ENCODE results near the gene TEX36. TPM values are rescaled to one million over a fixed set of nuclear protein-coding genes. Genes with fewer than 3 reads are reported as not detected.

TEX36 gene
- total RNA-seq, 1 experiment from 2014 or later, result not detected

DNA sequence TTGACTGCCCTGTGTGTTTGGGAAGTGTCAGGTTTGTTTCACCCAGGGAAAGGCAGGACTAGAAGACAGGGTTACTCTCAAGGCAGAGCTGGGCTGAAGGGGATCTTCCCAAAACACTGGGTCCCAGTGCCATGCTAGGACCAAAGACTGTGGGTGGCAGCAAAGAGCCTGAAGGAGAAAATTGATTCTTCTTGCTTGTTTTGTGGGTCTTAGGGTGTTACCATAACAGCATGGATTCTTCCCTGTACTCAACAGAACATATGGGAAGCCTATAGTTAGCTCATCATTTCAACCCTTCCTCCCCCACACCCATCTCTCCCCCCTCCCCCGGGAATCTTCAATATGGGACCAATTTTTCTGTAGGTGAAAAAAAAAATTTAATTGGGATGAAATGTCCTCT, 42.3 kb downstream of the TEX36 start:
- no peaks in the 10 kb centered on the region for H3K4me1 ChIP-seq (ENCODE audit: control insufficient read depth, insufficient read depth, low read length)
- no peak overlapping the region for H3K27ac ChIP-seq (ENCODE audit: low read length)
- ChIA-PET CTCF (no interaction called here), POLR2A (no interaction called here)
- ATAC-seq, result no peak
- no peaks in the 10 kb centered on the region for H3K9me3 ChIP-seq (ENCODE audit: control insufficient read depth, insufficient read depth, low read depth, low read length)
- intact Hi-C loops (cut with micrococcal nuclease; ENCODE audit: unreplicated experiment) (no loop called here), in situ Hi-C loops (cut with HindIII; ENCODE audit: low pct_unique_long_range_greater_than_20kb, low sequenced_read_pairs) (no loop called here)
- no peak for DNase-seq (ENCODE audit: low read depth, low spot score)
- BruUV-seq (replicated peaks), result no TSS peak
- H3K4me3 ChIP-seq (ENCODE audit: low read depth in 2 of 2, low read length in 2 of 2), result no peak overlapping the region
- no peaks in the 10 kb centered on the region for H3K36me3 ChIP-seq (ENCODE audit: control insufficient read depth, insufficient read depth, low read length)
- peaks cover 7% of the 10 kb centered on the region; the same call in 1 of the 2 replicates for H3K27me3 ChIP-seq (ENCODE audit: control insufficient read depth, insufficient read depth, low read length)
- TF ChIP-seq TCF7L2 (IDR thresholded peaks at IDR 0.05; ENCODE audit: low read depth, low read length), result no peak
- no peak for TF ChIP-seq POLR2AphosphoS5 (IDR thresholded peaks at IDR 0.05; ENCODE audit: low read depth, low read length)
- TF ChIP-seq, protein P1, sequence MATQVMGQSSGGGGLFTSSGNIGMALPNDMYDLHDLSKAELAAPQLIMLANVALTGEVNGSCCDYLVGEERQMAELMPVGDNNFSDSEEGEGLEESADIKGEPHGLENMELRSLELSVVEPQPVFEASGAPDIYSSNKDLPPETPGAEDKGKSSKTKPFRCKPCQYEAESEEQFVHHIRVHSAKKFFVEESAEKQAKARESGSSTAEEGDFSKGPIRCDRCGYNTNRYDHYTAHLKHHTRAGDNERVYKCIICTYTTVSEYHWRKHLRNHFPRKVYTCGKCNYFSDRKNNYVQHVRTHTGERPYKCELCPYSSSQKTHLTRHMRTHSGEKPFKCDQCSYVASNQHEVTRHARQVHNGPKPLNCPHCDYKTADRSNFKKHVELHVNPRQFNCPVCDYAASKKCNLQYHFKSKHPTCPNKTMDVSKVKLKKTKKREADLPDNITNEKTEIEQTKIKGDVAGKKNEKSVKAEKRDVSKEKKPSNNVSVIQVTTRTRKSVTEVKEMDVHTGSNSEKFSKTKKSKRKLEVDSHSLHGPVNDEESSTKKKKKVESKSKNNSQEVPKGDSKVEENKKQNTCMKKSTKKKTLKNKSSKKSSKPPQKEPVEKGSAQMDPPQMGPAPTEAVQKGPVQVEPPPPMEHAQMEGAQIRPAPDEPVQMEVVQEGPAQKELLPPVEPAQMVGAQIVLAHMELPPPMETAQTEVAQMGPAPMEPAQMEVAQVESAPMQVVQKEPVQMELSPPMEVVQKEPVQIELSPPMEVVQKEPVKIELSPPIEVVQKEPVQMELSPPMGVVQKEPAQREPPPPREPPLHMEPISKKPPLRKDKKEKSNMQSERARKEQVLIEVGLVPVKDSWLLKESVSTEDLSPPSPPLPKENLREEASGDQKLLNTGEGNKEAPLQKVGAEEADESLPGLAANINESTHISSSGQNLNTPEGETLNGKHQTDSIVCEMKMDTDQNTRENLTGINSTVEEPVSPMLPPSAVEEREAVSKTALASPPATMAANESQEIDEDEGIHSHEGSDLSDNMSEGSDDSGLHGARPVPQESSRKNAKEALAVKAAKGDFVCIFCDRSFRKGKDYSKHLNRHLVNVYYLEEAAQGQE (IDR thresholded peaks at IDR 0.05; ENCODE audit: insufficient read depth in 1 of 2, low read depth in 2 of 2, low read length in 1 of 2), result no peak
- TF ChIP-seq SIN3A (IDR thresholded peaks at IDR 0.05; ENCODE audit: borderline replicate concordance, insufficient read depth, low read depth, low read length), result no peak
- TF ChIP-seq, protein P2, sequence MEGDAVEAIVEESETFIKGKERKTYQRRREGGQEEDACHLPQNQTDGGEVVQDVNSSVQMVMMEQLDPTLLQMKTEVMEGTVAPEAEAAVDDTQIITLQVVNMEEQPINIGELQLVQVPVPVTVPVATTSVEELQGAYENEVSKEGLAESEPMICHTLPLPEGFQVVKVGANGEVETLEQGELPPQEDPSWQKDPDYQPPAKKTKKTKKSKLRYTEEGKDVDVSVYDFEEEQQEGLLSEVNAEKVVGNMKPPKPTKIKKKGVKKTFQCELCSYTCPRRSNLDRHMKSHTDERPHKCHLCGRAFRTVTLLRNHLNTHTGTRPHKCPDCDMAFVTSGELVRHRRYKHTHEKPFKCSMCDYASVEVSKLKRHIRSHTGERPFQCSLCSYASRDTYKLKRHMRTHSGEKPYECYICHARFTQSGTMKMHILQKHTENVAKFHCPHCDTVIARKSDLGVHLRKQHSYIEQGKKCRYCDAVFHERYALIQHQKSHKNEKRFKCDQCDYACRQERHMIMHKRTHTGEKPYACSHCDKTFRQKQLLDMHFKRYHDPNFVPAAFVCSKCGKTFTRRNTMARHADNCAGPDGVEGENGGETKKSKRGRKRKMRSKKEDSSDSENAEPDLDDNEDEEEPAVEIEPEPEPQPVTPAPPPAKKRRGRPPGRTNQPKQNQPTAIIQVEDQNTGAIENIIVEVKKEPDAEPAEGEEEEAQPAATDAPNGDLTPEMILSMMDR (IDR thresholded peaks at IDR 0.05), result no peak

DNA sequence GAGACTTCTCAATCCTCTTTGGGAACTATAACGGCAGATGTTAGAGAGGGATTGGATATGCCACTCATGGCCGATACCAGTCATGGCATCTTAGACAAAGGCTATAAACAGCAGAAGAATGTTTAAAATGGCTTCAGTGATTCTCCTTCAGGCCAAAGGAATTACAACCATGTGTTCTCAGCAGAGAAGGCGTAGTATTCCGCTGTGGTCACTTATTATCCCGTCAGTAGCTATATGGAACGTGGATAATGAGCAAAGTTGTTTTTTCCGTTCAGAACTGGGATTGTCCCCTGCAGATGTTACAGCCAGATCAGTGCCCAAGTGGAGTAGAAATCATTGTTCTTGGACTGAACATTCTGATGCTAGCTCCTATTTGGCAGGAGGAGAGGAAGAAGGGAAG, 43.1 kb downstream of the TEX36 start:
- DNase-seq (ENCODE audit: low read depth, low spot score) (no peak), ATAC-seq (no peak)
- Histone ChIP-seq H3K9me3 (ENCODE audit: control insufficient read depth, insufficient read depth, low read depth, low read length) (no peaks in the 10 kb centered on the region), H3K4me1 (ENCODE audit: control insufficient read depth, insufficient read depth, low read length) (no peaks in the 10 kb centered on the region), H3K36me3 (ENCODE audit: control insufficient read depth, insufficient read depth, low read length) (no peaks in the 10 kb centered on the region), H3K27ac (ENCODE audit: low read length) (no peak overlapping the region), H3K27me3 (ENCODE audit: control insufficient read depth, insufficient read depth, low read length) (peaks cover 7% of the 10 kb centered on the region; the same call in 1 of the 2 replicates), H3K4me3 (ENCODE audit: low read depth in 2 of 2, low read length in 2 of 2) (no peak overlapping the region)
- CTCF ChIA-PET, result no interaction called here
- no TSS peak for BruUV-seq (replicated peaks)
- POLR2A ChIA-PET, result no interaction called here
- intact Hi-C loops (cut with micrococcal nuclease; ENCODE audit: unreplicated experiment), result no loop called here
- in situ Hi-C loops (cut with HindIII; ENCODE audit: low pct_unique_long_range_greater_than_20kb, low sequenced_read_pairs), result no loop called here
- no peak for TF ChIP-seq POLR2AphosphoS5 (IDR thresholded peaks at IDR 0.05; ENCODE audit: low read depth, low read length)

DNA sequence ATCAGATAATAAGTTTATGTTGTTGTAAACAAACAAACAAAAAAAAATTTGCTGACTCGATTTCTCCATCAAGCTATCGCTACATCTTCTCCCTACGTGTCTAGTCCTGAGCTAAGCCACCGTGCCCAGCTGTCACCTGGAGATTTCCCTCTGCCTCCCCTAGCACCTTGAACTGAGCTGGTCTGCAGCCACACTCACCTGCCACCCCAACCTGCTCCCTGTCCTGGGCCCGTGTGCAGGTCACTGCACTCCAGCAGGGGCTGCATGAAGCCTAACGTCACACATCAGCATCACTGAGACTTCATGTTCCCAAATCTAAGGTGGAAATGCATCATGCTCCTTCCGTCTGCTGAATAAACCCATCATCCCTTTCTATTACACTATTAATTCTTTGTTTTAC, 44.4 kb downstream of the TEX36 start:
- intact Hi-C loops (cut with micrococcal nuclease; ENCODE audit: unreplicated experiment) (no loop called here), in situ Hi-C loops (cut with HindIII; ENCODE audit: low pct_unique_long_range_greater_than_20kb, low sequenced_read_pairs) (no loop called here)
- Histone ChIP-seq H3K9me3 (ENCODE audit: control insufficient read depth, insufficient read depth, low read depth, low read length) (no peaks in the 10 kb centered on the region), H3K27me3 (ENCODE audit: control insufficient read depth, insufficient read depth, low read length) (peaks cover 18% of the 10 kb centered on the region), H3K4me3 (ENCODE audit: low read depth in 2 of 2, low read length in 2 of 2) (no peak overlapping the region), H3K36me3 (ENCODE audit: control insufficient read depth, insufficient read depth, low read length) (no peaks in the 10 kb centered on the region), H3K27ac (ENCODE audit: low read length) (no peak overlapping the region), H3K4me1 (ENCODE audit: control insufficient read depth, insufficient read depth, low read length) (peaks cover 4% of the 10 kb centered on the region; the same call in 1 of the 2 replicates)
- BruUV-seq (replicated peaks), result no TSS peak
- POLR2A ChIA-PET, result interaction anchor here (0.6 kb wide), 2 partner anchors 70 to 112 kb away, joined by 4 to 9 read pairs; no protein-coding TSS in a partner anchor
- TF ChIP-seq, protein P2 (IDR thresholded peaks at IDR 0.05), result no peak
- TF ChIP-seq, protein P1 (IDR thresholded peaks at IDR 0.05; ENCODE audit: insufficient read depth in 1 of 2, low read depth in 2 of 2, low read length in 1 of 2), result no peak
- TF ChIP-seq POLR2AphosphoS5 (IDR thresholded peaks at IDR 0.05; ENCODE audit: low read depth, low read length) (no peak), SIN3A (IDR thresholded peaks at IDR 0.05; ENCODE audit: borderline replicate concordance, insufficient read depth, low read depth, low read length) (no peak), TCF7L2 (IDR thresholded peaks at IDR 0.05; ENCODE audit: low read depth, low read length) (no peak)
- CTCF ChIA-PET, result no interaction called here
- no peak for DNase-seq (ENCODE audit: low read depth, low spot score)
- ATAC-seq, result no peak
